H1 (cell line): ENCODE data around the gene STARD6. TPM values are rescaled to one million over a fixed set of nuclear protein-coding genes. Genes with fewer than 3 reads are reported as not detected.

Experiments used
- CTCF ChIA-PET: fragments of 300-600 bp; sonication (Branson Sonifier 250); formaldehyde crosslinking; loops from one replicate; lab custom pipeline; 2021; ENCODE audit not compliant: partially characterized antibody; lab: Charles Lee
- POLR2A ChIA-PET: fragments of 300-600 bp; sonication (Branson Sonifier 250); formaldehyde crosslinking; loops from one replicate; lab custom pipeline; 2021; ENCODE audit warnings: inconsistent platforms; ENCODE audit not compliant: partially characterized antibody; lab: Charles Lee
- DNase-seq, 2 experiments: peaks; one replicate each; pipeline versions ENCODE4 v3.0.0 to v3.0.0-alpha.2; 2010 to 2022; ENCODE audit warnings: low spot score in 2 of 2, low read depth in 1 of 2, mixed read lengths in 1 of 2
- FAIRE-seq: peaks from 2 replicates; lab custom pipeline; 2011; peaks lifted over from hg19 to GRCh38; lab: Jason Lieb, UNC
- H2AFZ ChIP-seq: 2 replicates; pipeline ENCODE4 v1.8.1; 2012; ENCODE audit warnings: low read length, inconsistent platforms
- H2AK5ac ChIP-seq: 2 replicates; pipeline ENCODE4 v1.6.1; 2013; ENCODE audit warnings: low read depth, low read length
- H2BK120ac ChIP-seq: replicated peaks from 2 replicates; pipeline ENCODE3; 2013; ENCODE audit warnings: low read depth, low read length, inconsistent platforms
- H2BK12ac ChIP-seq: 2 replicates; pipeline ENCODE4 v1.6.1; 2013; ENCODE audit warnings: low read depth, low read length
- H2BK15ac ChIP-seq: 2 replicates; pipeline ENCODE4 v1.6.1; 2013; ENCODE audit warnings: low read length
- H2BK20ac ChIP-seq: 2 replicates; pipeline ENCODE4 v1.6.1; 2013; ENCODE audit warnings: low read length
- H2BK5ac ChIP-seq: 2 replicates; pipeline ENCODE4 v1.6.1; 2013; ENCODE audit warnings: low read depth, low read length
- H3K14ac ChIP-seq: 2 replicates; pipeline ENCODE4 v1.6.1; 2013; ENCODE audit warnings: inconsistent platforms; ENCODE audit not compliant: insufficient read length
- H3K18ac ChIP-seq: 2 replicates; pipeline ENCODE4 v1.6.1; 2013; ENCODE audit warnings: low read length; ENCODE audit errors: extremely low read depth
- H3K23ac ChIP-seq: 2 replicates; pipeline ENCODE4 v1.6.1; 2013; ENCODE audit warnings: inconsistent platforms; ENCODE audit not compliant: insufficient read length
- H3K23me2 ChIP-seq: 2 replicates; pipeline ENCODE4 v1.6.1; 2013; ENCODE audit warnings: low read depth, low read length
- H3K27ac ChIP-seq: 2 replicates; pipeline ENCODE4 v1.6.1; 2011; ENCODE audit warnings: low read depth, low read length, inconsistent platforms
- H3K27me3 ChIP-seq, 4 experiments: replicated peaks in 1 of 4; 1 replicate in 1 of 4; 2 replicates in 3 of 4; pipeline versions ENCODE4 v1.6.1 to v1.8.1; 2011 to 2013; ENCODE audit warnings: low read length in 3 of 4, mild to moderate bottlenecking in 3 of 4, inconsistent platforms in 2 of 4, mixed read lengths in 2 of 4, moderate library complexity in 1 of 4; ENCODE audit not compliant: control insufficient read depth in 3 of 4, insufficient read depth in 3 of 4; ENCODE audit errors: extremely low read depth in 1 of 4
- H3K36me3 ChIP-seq, 4 experiments: 2 replicates each; pipeline versions ENCODE4 v1.6.1 to v1.8.1; 2011 to 2013; ENCODE audit warnings: mild to moderate bottlenecking in 4 of 4, low read length in 3 of 4, moderate library complexity in 2 of 4, control low read depth in 1 of 4, inconsistent platforms in 1 of 4; ENCODE audit not compliant: insufficient read depth in 4 of 4, control insufficient read depth in 2 of 4
- H3K4ac ChIP-seq: replicated peaks from 2 replicates; pipeline ENCODE3; 2013; ENCODE audit warnings: low read length, low read depth, mixed read lengths, inconsistent platforms; ENCODE audit not compliant: insufficient read length
- H3K4me1 ChIP-seq, 4 experiments: replicated peaks in 1 of 4; 1 replicate in 1 of 4; 2 replicates in 3 of 4; pipeline versions ENCODE4 v1.6.1 to v1.8.1; 2011 to 2013; ENCODE audit warnings: low read length in 3 of 4, inconsistent platforms in 2 of 4, mixed read lengths in 1 of 4; ENCODE audit not compliant: insufficient read depth in 4 of 4, control insufficient read depth in 3 of 4
- H3K4me2 ChIP-seq, 2 experiments: 2 replicates each; pipeline versions ENCODE4 v1.6.1 to v1.8.1; 2011 to 2013; ENCODE audit warnings: low read depth in 2 of 2, low read length in 2 of 2, control low read depth in 1 of 2, inconsistent platforms in 1 of 2, mild to moderate bottlenecking in 1 of 2; ENCODE audit not compliant: insufficient read depth in 1 of 2
- H3K4me3 ChIP-seq, 4 experiments: fragments of 200-600, 300-600 bp in 1 of 4; sonication (generic), shearing (Covaris generic), sonication (Bioruptor Twin) in 1 of 4; 2 replicates each; pipeline versions ENCODE4 v1.5.1 to v1.8.1; 2011 to 2016; ENCODE audit warnings: low read length in 4 of 4, low read depth in 3 of 4, control low read depth in 2 of 4, inconsistent platforms in 2 of 4, mild to moderate bottlenecking in 2 of 4, mixed read lengths in 1 of 4, moderate library complexity in 1 of 4; ENCODE audit not compliant: insufficient read depth in 2 of 4; ENCODE audit errors: extremely low read depth in 1 of 4
- H3K56ac ChIP-seq: replicated peaks from 2 replicates; pipeline ENCODE3; 2013; ENCODE audit warnings: low read depth, mild to moderate bottlenecking, mixed read lengths, low read length, inconsistent platforms; ENCODE audit not compliant: insufficient read length
- H3K79me1 ChIP-seq: 2 replicates; pipeline ENCODE4 v1.6.1; 2013; ENCODE audit warnings: low read depth, low read length, control low read depth
- H3K79me2 ChIP-seq, 2 experiments: 2 replicates each; pipeline versions ENCODE4 v1.6.1 to v1.8.1; 2012 to 2013; ENCODE audit warnings: low read length in 2 of 2, mild to moderate bottlenecking in 2 of 2, inconsistent platforms in 1 of 2; ENCODE audit not compliant: insufficient read depth in 2 of 2, control insufficient read depth in 1 of 2
- H3K9ac ChIP-seq, 4 experiments: replicated peaks in 1 of 4; 1 replicate in 1 of 4; 2 replicates in 3 of 4; pipeline versions ENCODE4 v1.6.1 to v1.8.1; 2011 to 2013; ENCODE audit warnings: low read depth in 3 of 4, low read length in 3 of 4, control low read depth in 2 of 4, mild to moderate bottlenecking in 2 of 4, moderate library complexity in 2 of 4, inconsistent platforms in 1 of 4; ENCODE audit errors: extremely low read depth in 1 of 4
- H3K9me3 ChIP-seq, 2 experiments: 2 replicates each; pipeline versions ENCODE4 v1.6.1 to v1.8.1; 2012 to 2013; ENCODE audit warnings: mild to moderate bottlenecking in 2 of 2, moderate library complexity in 2 of 2, control low read depth in 1 of 2, inconsistent platforms in 1 of 2, low read depth in 1 of 2, low read length in 1 of 2, mixed read lengths in 1 of 2; ENCODE audit not compliant: insufficient read depth in 2 of 2
- H4K20me1 ChIP-seq, 2 experiments: replicated peaks in 1 of 2; 2 replicates each; pipeline versions ENCODE3 to v1.8.1; 2011 to 2013; ENCODE audit warnings: inconsistent platforms in 2 of 2, low read length in 2 of 2, mild to moderate bottlenecking in 1 of 2; ENCODE audit not compliant: insufficient read depth in 2 of 2, control insufficient read depth in 1 of 2
- H4K5ac ChIP-seq: 2 replicates; pipeline ENCODE4 v1.6.1; 2013; ENCODE audit warnings: low read length, low read depth, mixed read lengths, inconsistent platforms; ENCODE audit not compliant: insufficient read length
- H4K8ac ChIP-seq: 2 replicates; pipeline ENCODE4 v1.8.0; 2013; ENCODE audit warnings: mild to moderate bottlenecking, moderate library complexity, low read length, inconsistent platforms; ENCODE audit not compliant: insufficient read depth; ENCODE audit errors: extremely low read depth
- H4K91ac ChIP-seq: replicated peaks from 2 replicates; pipeline ENCODE3; 2013; ENCODE audit warnings: low read length, mixed read lengths, inconsistent platforms; ENCODE audit not compliant: insufficient read length
- BRCA1 ChIP-seq: IDR thresholded peaks from 2 replicates; pipeline ENCODE4 v1.6.1; 2012; ENCODE audit warnings: low read depth, low read length, improper control_type of control experiment
- CBX5 ChIP-seq: fragments of 300-800, 300-1000 bp; sonication (generic); IDR thresholded peaks from 2 replicates; pipeline ENCODE4 v1.7.1; 2016; ENCODE audit warnings: antibody characterized with exemption, low read length, low read depth
- JUN ChIP-seq: IDR thresholded peaks from 2 replicates; pipeline ENCODE4 v1.6.1; 2011; ENCODE audit warnings: low read depth, mild to moderate bottlenecking, improper control_type of control experiment, low read length
- POLR2AphosphoS5 ChIP-seq: IDR thresholded peaks from 2 replicates; pipeline ENCODE4 v1.6.1; 2011; ENCODE audit warnings: low read depth, low read length
- RAD21 ChIP-seq, 2 experiments: IDR thresholded peaks in 1 of 2; conservative IDR thresholded peaks in 1 of 2; 2 replicates each; pipeline ENCODE4 v1.6.1; 2011; ENCODE audit warnings: low read depth in 2 of 2, low read length in 2 of 2, improper control_type of control experiment in 1 of 2, inconsistent platforms in 1 of 2, mild to moderate bottlenecking in 1 of 2, moderate library complexity in 1 of 2
- RBBP5 ChIP-seq: IDR thresholded peaks from 2 replicates; pipeline ENCODE4 v1.7.1; 2012; ENCODE audit warnings: low read depth, mild to moderate bottlenecking, inconsistent platforms, low read length, moderate library complexity, borderline replicate concordance
- SIX5 ChIP-seq: IDR thresholded peaks from 2 replicates; pipeline ENCODE4 v1.6.1; 2011; ENCODE audit warnings: mild to moderate bottlenecking, low read depth, low read length
- SRF ChIP-seq: IDR thresholded peaks from 2 replicates; pipeline ENCODE4 v1.6.1; 2011; ENCODE audit warnings: mild to moderate bottlenecking, low read depth, low read length, moderate library complexity
- SUZ12 ChIP-seq: fragments of 200-600 bp; sonication (generic); IDR thresholded peaks from 2 replicates; pipeline ENCODE4 v1.6.1; 2012; ENCODE audit warnings: mild to moderate bottlenecking, inconsistent platforms, low read length, moderate library complexity, mixed read lengths
- TAF7 ChIP-seq: optimal IDR thresholded peaks from 2 replicates; pipeline ENCODE3; 2011; ENCODE audit warnings: low read depth, mild to moderate bottlenecking, inconsistent platforms, low read length, moderate library complexity, borderline replicate concordance
- TCF12 ChIP-seq: IDR thresholded peaks from 2 replicates; pipeline ENCODE4 v1.6.1; 2011; ENCODE audit warnings: low read depth, mild to moderate bottlenecking, low read length
- TEAD4 ChIP-seq: IDR thresholded peaks from 2 replicates; pipeline ENCODE4 v1.6.1; 2012; ENCODE audit warnings: low read depth, low read length, inconsistent platforms, mixed read lengths
- ZNF274 ChIP-seq: IDR thresholded peaks from 2 replicates; pipeline ENCODE4 v1.7.0; 2012; ENCODE audit warnings: low read length, borderline replicate concordance; ENCODE audit errors: extremely low read depth
- WGBS, 2 experiments: shearing (Covaris generic) in 1 of 2; methylation state at CpG; one replicate each; pipeline versions ENCODE4 v1.1.6 to v1.1.7; 2013 to 2015; ENCODE audit warnings: low lambda C conversion rate in 2 of 2, mixed read lengths in 2 of 2, inconsistent platforms in 1 of 2, low coverage in 1 of 2, missing lambda C conversion rate in 1 of 2; ENCODE audit not compliant: insufficient replicate concordance in 2 of 2, insufficient coverage in 1 of 2, insufficient read length in 1 of 2; ENCODE audit errors: extremely low coverage in 1 of 2, missing lambda C conversion rate in 1 of 2; 5-methylcytosine and 5-hydroxymethylcytosine counted together
- polyA plus RNA-seq, 7 experiments: library from polyadenylated mRNA; depleted of rRNA in 3 of 7; stranded (reverse) in 5 of 7; unstranded in 2 of 7; fragments of >200 nt in 5 of 7; fragments of 200-250 nt in 2 of 7; gene quantifications; 1 replicate in 5 of 7; 2 replicates in 1 of 7; 4 replicates in 1 of 7; pipeline versions ENCODE4 v1.2.1 to v1.2.3, GENCODE V29; 2011 to 2013; ENCODE audit warnings: missing spikeins in 2 of 7, mixed read lengths in 2 of 7
- total RNA-seq: library from RNA; stranded (reverse); fragmentation: NEBNext Ultra II Directional; extraction: Animal tissue kit (Norgen Biotek cat#: 25700); gene quantifications from 2 replicates; pipeline ENCODE4 v1.2.1, GENCODE V29; 2021

The STARD6 gene
- total and polyA plus RNA-seq, 2 of the 8 experiments (the other 6 are each of a cell fraction or from before 2014, with no cell fraction given), result not detected

GRCh38 chr18:54279477-54280219 lies 78.0 kb downstream of the STARD6 start:
- Histone ChIP-seq H2BK15ac (no peak overlapping the region), H3K27me3 (no peaks in the 10 kb centered on the region), H3K23me2 (no peaks in the 10 kb centered on the region), H3K27ac (no peak overlapping the region), H2BK120ac (no peak overlapping the region), H2BK12ac (no peak overlapping the region), H3K23ac (no peak overlapping the region), H2AK5ac (no peak overlapping the region), H2AFZ (no peak overlapping the region), H3K4me1 (no peaks in the 10 kb centered on the region; a peak in 1 of 7 replicates), H2BK20ac (no peak overlapping the region), H3K14ac (no peak overlapping the region), H3K9me3 (no peaks in the 10 kb centered on the region), H3K18ac (no peak overlapping the region), H3K4me3 (no peak overlapping the region), H3K79me1 (no peaks in the 10 kb centered on the region), H3K56ac (no peak overlapping the region), H3K4me2 (no peak overlapping the region), H4K20me1 (no peaks in the 10 kb centered on the region), H3K9ac (no peak overlapping the region), H3K4ac (no peak overlapping the region), H2BK5ac (no peak overlapping the region), H3K79me2 (0 out of 4 replicates have a peak, but pooled peaks cover 0 to 2% of the 10 kb centered on the region in 2 experiments), H3K36me3 (peaks cover 2 to 71% (median 16%) of the 10 kb centered on the region in 4 experiments), H4K8ac (no peak overlapping the region), H4K91ac (no peak overlapping the region), H4K5ac (no peak overlapping the region)
- POLR2A ChIA-PET, result interaction anchor here (1.0 to 3.3 kb wide), 3 partner anchors 10 to 52 kb away, joined by 3 to 27 read pairs (median 4); partner anchors contain the start of gene POLI
- WGBS, 2 experiments, result 89% methylated on average over 5 of the region's 5 CpGs; no CpG with 5 or more reads in 1 of the 2 experiments
- CTCF ChIA-PET, result interaction anchor here (1.3 to 3.2 kb wide), 2 partner anchors 9 kb away, joined by 3 to 17 read pairs; partner anchors contain the start of gene POLI
- FAIRE-seq (no peak), DNase-seq (no peak)
- TF ChIP-seq TAF7, result no peak
- no peak for TF ChIP-seq SRF
- TF ChIP-seq RAD21 (IDR thresholded peaks at IDR 0.05 in 1 of 2, conservative IDR thresholded peaks at IDR 0.05 in 1 of 2; ENCODE audit: low read depth in 2 of 2, low read length in 2 of 2), result no peak
- TF ChIP-seq BRCA1, result no peak
- TF ChIP-seq JUN, result no peak
- TF ChIP-seq RBBP5, result no peak
- TF ChIP-seq SUZ12, result no peak
- TF ChIP-seq CBX5, result no peak
- TF ChIP-seq ZNF274, result no peak
- no peak for TF ChIP-seq TCF12
- no peak for TF ChIP-seq POLR2AphosphoS5
- TF ChIP-seq SIX5, result no peak
- no peak for TF ChIP-seq TEAD4
